H9 (cell line): ENCODE results near the gene HMCN1. TPM values are rescaled to one million over a fixed set of nuclear protein-coding genes. Genes with fewer than 3 reads are reported as not detected.

Source experiments
- DNase-seq: peaks from one replicate; pipeline ENCODE4 v3.0.0-alpha.2; 2017
- H2AFZ ChIP-seq: one replicate; pipeline ENCODE4 v1.6.1; 2013; ENCODE audit warnings: mild to moderate bottlenecking, low read length, control low read depth, moderate library complexity
- H2AK5ac ChIP-seq: 2 replicates; pipeline ENCODE4 v1.6.1; 2013; ENCODE audit warnings: low read length, control low read depth, mixed read lengths; ENCODE audit not compliant: insufficient read length
- H2BK120ac ChIP-seq: one replicate; pipeline ENCODE4 v1.6.1; 2013; ENCODE audit warnings: low read depth, mild to moderate bottlenecking, low read length, control low read depth, inconsistent platforms; ENCODE audit not compliant: poor library complexity, severe bottlenecking
- H2BK12ac ChIP-seq: 2 replicates; pipeline ENCODE4 v1.6.1; 2013; ENCODE audit warnings: low read length, control low read depth, mixed read lengths, low read depth; ENCODE audit not compliant: insufficient read length
- H2BK15ac ChIP-seq: 2 replicates; pipeline ENCODE4 v1.6.1; 2013; ENCODE audit warnings: low read depth, low read length, control low read depth
- H2BK20ac ChIP-seq: one replicate; pipeline ENCODE4 v1.6.1; 2013; ENCODE audit warnings: low read depth, mild to moderate bottlenecking, low read length, control low read depth, inconsistent platforms; ENCODE audit not compliant: poor library complexity, severe bottlenecking
- H2BK5ac ChIP-seq: 2 replicates; pipeline ENCODE4 v1.6.1; 2013; ENCODE audit warnings: low read length, control low read depth, mixed read lengths; ENCODE audit not compliant: insufficient read length
- H3K14ac ChIP-seq: 2 replicates; pipeline ENCODE4 v1.6.1; 2013; ENCODE audit warnings: low read length, control low read depth; ENCODE audit not compliant: insufficient read depth
- H3K18ac ChIP-seq: 2 replicates; pipeline ENCODE4 v1.6.1; 2013; ENCODE audit warnings: low read depth, mild to moderate bottlenecking, mixed read lengths, low read length, control low read depth; ENCODE audit not compliant: insufficient read length
- H3K23ac ChIP-seq: 2 replicates; pipeline ENCODE4 v1.6.1; 2013; ENCODE audit warnings: low read length, control low read depth, mixed read lengths, low read depth; ENCODE audit not compliant: insufficient read length
- H3K23me2 ChIP-seq: 2 replicates; pipeline ENCODE4 v1.6.1; 2013; ENCODE audit warnings: low read depth, mild to moderate bottlenecking, mixed read lengths, low read length, control low read depth; ENCODE audit not compliant: insufficient read length, poor library complexity, severe bottlenecking
- H3K27ac ChIP-seq: 2 replicates; pipeline ENCODE4 v1.5.1; 2013; ENCODE audit warnings: low read length, control low read depth, mixed read lengths, low read depth; ENCODE audit not compliant: insufficient read length
- H3K27me3 ChIP-seq: 2 replicates; pipeline ENCODE4 v1.6.1; 2013; ENCODE audit warnings: low read length, control low read depth, inconsistent platforms; ENCODE audit not compliant: insufficient read depth
- H3K4ac ChIP-seq: 2 replicates; pipeline ENCODE4 v1.6.1; 2013; ENCODE audit warnings: low read depth, mild to moderate bottlenecking, control low read depth, inconsistent platforms, low read length, moderate library complexity
- H3K4me1 ChIP-seq: 2 replicates; pipeline ENCODE4 v1.6.1; 2013; ENCODE audit warnings: low read length, control low read depth, inconsistent platforms; ENCODE audit not compliant: insufficient read depth
- H3K4me2 ChIP-seq: 2 replicates; pipeline ENCODE4 v1.6.1; 2013; ENCODE audit warnings: low read length, control low read depth, mixed read lengths; ENCODE audit not compliant: insufficient read length, insufficient read depth
- H3K56ac ChIP-seq: 2 replicates; pipeline ENCODE4 v1.6.1; 2013; ENCODE audit warnings: low read depth, mild to moderate bottlenecking, mixed read lengths, low read length, control low read depth; ENCODE audit not compliant: insufficient read length
- H3K79me1 ChIP-seq: 2 replicates; pipeline ENCODE4 v1.6.1; 2013; ENCODE audit warnings: low read depth, mild to moderate bottlenecking, moderate library complexity, low read length, control low read depth, inconsistent platforms; ENCODE audit not compliant: insufficient read depth, poor library complexity, severe bottlenecking
- H3K79me2 ChIP-seq: 2 replicates; pipeline ENCODE4 v1.6.1; 2013; ENCODE audit warnings: low read length, control low read depth, inconsistent platforms; ENCODE audit not compliant: insufficient read depth
- H3K9ac ChIP-seq: 2 replicates; pipeline ENCODE4 v1.6.1; 2013; ENCODE audit warnings: low read length, control low read depth, mixed read lengths; ENCODE audit not compliant: insufficient read length; ENCODE audit errors: extremely low read depth
- H3K9me3 ChIP-seq: one replicate; pipeline ENCODE4 v1.6.1; 2013; ENCODE audit warnings: low read depth, low read length, inconsistent platforms; ENCODE audit not compliant: control insufficient read depth
- H3T11ph ChIP-seq: one replicate; pipeline ENCODE4 v1.6.1; 2013; ENCODE audit warnings: mild to moderate bottlenecking, low read length, control low read depth, inconsistent platforms
- H4K20me1 ChIP-seq: one replicate; pipeline ENCODE4 v1.6.1; 2013; ENCODE audit not compliant: control insufficient read depth, insufficient read length, insufficient read depth
- H4K5ac ChIP-seq: 2 replicates; pipeline ENCODE4 v1.6.1; 2013; ENCODE audit warnings: low read depth, mild to moderate bottlenecking, mixed read lengths, low read length, control low read depth; ENCODE audit not compliant: insufficient read length
- H4K8ac ChIP-seq: replicated peaks from 2 replicates; pipeline ENCODE4 v1.6.1; 2013; ENCODE audit warnings: low read length, control low read depth, mixed read lengths, low read depth; ENCODE audit not compliant: insufficient read length
- H4K91ac ChIP-seq: 2 replicates; pipeline ENCODE4 v1.6.1; 2013; ENCODE audit warnings: low read depth, mild to moderate bottlenecking, moderate library complexity, mixed read lengths, low read length, control low read depth; ENCODE audit not compliant: insufficient read length
- H3K27ac Mint-ChIP-seq, 3 experiments: 2 replicates in 2 of 3; 3 replicates in 1 of 3; pipeline ENCODE4 v1.8.0; 2020 to 2021; ENCODE audit warnings: mixed read lengths in 3 of 3, mild to moderate bottlenecking in 1 of 3, moderate library complexity in 1 of 3
- H3K27me3 Mint-ChIP-seq: 2 replicates; pipeline ENCODE4 v1.8.0; 2021; ENCODE audit warnings: low read depth, mild to moderate bottlenecking, moderate library complexity, mixed read lengths
- H3K36me3 Mint-ChIP-seq, 3 experiments: 2 replicates in 2 of 3; 3 replicates in 1 of 3; pipeline ENCODE4 v1.8.0; 2020 to 2021; ENCODE audit warnings: low read depth in 3 of 3, mixed read lengths in 3 of 3; ENCODE audit not compliant: insufficient read depth in 1 of 3
- H3K4me1 Mint-ChIP-seq, 2 experiments: 2 replicates each; pipeline ENCODE4 v1.8.0; 2020; ENCODE audit warnings: mixed read lengths in 2 of 2
- H3K4me3 Mint-ChIP-seq, 2 experiments: 2 replicates in 1 of 2; 3 replicates in 1 of 2; pipeline ENCODE4 v1.8.0; 2020 to 2021; ENCODE audit warnings: mild to moderate bottlenecking in 2 of 2, mixed read lengths in 2 of 2, moderate library complexity in 1 of 2
- H3K9me3 Mint-ChIP-seq, 2 experiments: 2 replicates in 1 of 2; 3 replicates in 1 of 2; pipeline ENCODE4 v1.8.0; 2020; ENCODE audit warnings: mild to moderate bottlenecking in 2 of 2, mixed read lengths in 2 of 2, moderate library complexity in 1 of 2
- WGBS: extraction: QIAGEN DNeasy Blood & Tissue Kit; methylation state at CpG from one replicate; pipeline ENCODE4 v1.1.7; 2013; ENCODE audit warnings: missing lambda C conversion rate, low lambda C conversion rate, mixed read lengths; ENCODE audit not compliant: insufficient read length; ENCODE audit errors: extremely low coverage; 5-methylcytosine and 5-hydroxymethylcytosine counted together
- total RNA-seq: library from RNA; stranded (reverse); gene quantifications from 2 replicates; pipeline ENCODE4 v1.2.1, GENCODE V29; 2021
- TF ChIP-seq, protein P1 (sequence below): fragments of 200-600 bp; sonication (generic); conservative IDR thresholded peaks from 3 replicates; pipeline ENCODE4 v1.8.0; 2021; ENCODE audit warnings: antibody characterized with exemption, mild to moderate bottlenecking

The HMCN1 gene
- total RNA-seq, 1 experiment from 2014 or later = 3.3 TPM

DNA sequence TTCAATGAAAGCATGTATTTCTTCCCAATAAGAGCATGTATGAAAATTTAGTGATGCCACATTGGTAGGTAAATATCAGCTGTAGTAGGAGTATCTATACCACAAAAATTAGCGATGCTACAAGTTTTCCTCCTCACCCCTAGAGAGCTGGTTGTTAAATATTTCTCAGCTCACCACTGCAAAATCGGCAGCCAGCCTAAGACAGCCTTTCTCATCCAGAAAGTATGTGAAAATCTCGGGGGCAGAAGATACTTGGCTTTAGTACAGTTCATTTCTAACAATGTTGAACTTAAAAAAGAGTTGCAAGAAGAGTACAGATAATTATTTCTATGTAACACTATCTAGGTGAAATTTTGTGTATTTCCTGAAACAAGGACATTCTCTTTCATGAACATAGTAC lies 405.5 kb downstream of the HMCN1 start:
- H3K27ac ChIP-seq = no peak overlapping the region

More for the DNA sequence above, 405.5 kb downstream of the HMCN1 start:
- H3K36me3 Mint-ChIP-seq = peaks cover 0 to 4% (median 0%) of the 10 kb centered on the region in 3 experiments; a peak in 2 of 7 replicates
- no peak overlapping the region for H3K4ac ChIP-seq
- H2AFZ ChIP-seq = no peak overlapping the region
- no peaks in the 10 kb centered on the region for H3K9me3 ChIP-seq
- H3K9ac ChIP-seq = no peak overlapping the region
- no peak overlapping the region for H3K4me2 ChIP-seq
- H3K23me2 ChIP-seq = no peaks in the 10 kb centered on the region
- H3K14ac ChIP-seq = no peak overlapping the region
- no CpG with 5 or more reads among the region's 3 CpGs for WGBS
- H3K18ac ChIP-seq = no peak overlapping the region
- TF ChIP-seq, protein P1, sequence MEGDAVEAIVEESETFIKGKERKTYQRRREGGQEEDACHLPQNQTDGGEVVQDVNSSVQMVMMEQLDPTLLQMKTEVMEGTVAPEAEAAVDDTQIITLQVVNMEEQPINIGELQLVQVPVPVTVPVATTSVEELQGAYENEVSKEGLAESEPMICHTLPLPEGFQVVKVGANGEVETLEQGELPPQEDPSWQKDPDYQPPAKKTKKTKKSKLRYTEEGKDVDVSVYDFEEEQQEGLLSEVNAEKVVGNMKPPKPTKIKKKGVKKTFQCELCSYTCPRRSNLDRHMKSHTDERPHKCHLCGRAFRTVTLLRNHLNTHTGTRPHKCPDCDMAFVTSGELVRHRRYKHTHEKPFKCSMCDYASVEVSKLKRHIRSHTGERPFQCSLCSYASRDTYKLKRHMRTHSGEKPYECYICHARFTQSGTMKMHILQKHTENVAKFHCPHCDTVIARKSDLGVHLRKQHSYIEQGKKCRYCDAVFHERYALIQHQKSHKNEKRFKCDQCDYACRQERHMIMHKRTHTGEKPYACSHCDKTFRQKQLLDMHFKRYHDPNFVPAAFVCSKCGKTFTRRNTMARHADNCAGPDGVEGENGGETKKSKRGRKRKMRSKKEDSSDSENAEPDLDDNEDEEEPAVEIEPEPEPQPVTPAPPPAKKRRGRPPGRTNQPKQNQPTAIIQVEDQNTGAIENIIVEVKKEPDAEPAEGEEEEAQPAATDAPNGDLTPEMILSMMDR = no peak
- no peak overlapping the region for H3K4me3 Mint-ChIP-seq
- H3K79me1 ChIP-seq = no peaks in the 10 kb centered on the region
- peaks cover 5 to 8% of the 10 kb centered on the region in 2 experiments; a peak in 3 of 4 replicates for H3K4me1 Mint-ChIP-seq
- peaks cover 2% of the 10 kb centered on the region in 2 experiments; a peak in 1 of 5 replicates for H3K9me3 Mint-ChIP-seq
- DNase-seq = no peak
- H3K27me3 ChIP-seq = no peaks in the 10 kb centered on the region
- H3T11ph ChIP-seq = no peak overlapping the region
- H3K27ac Mint-ChIP-seq = no peak overlapping the region
- no peak overlapping the region for H4K91ac ChIP-seq
- H2AK5ac ChIP-seq = no peak overlapping the region
- no peaks in the 10 kb centered on the region for H3K79me2 ChIP-seq
- H3K23ac ChIP-seq = no peak overlapping the region
- no peaks in the 10 kb centered on the region for H3K4me1 ChIP-seq
- H4K8ac ChIP-seq = no peak overlapping the region
- H3K56ac ChIP-seq = no peak overlapping the region
- H2BK12ac ChIP-seq = no peak overlapping the region
- no peak overlapping the region for H2BK120ac ChIP-seq
- H3K27me3 Mint-ChIP-seq = no peaks in the 10 kb centered on the region
- no peak overlapping the region for H2BK5ac ChIP-seq
- H4K5ac ChIP-seq = no peak overlapping the region
- H2BK20ac ChIP-seq = no peak overlapping the region
- no peak overlapping the region for H2BK15ac ChIP-seq
- H4K20me1 ChIP-seq = no peaks in the 10 kb centered on the region
